Measurements from ENCODE around the gene CMSS1.

Gene CMSS1

GRCh38 chr3:100120693-100121092, 303.0 kb downstream of the CMSS1 start:
- no peak for DNase-seq

GRCh38 chr3:100122321-100122720, 304.7 kb downstream of the CMSS1 start:
- no peak for DNase-seq

GRCh38 chr3:100123112-100123511, 305.4 kb downstream of the CMSS1 start:
- DNase-seq: no peak

GRCh38 chr3:100124201-100124761, 306.6 kb downstream of the CMSS1 start:
- no peak for DNase-seq

GRCh38 chr3:100125161-100125938, 307.7 kb downstream of the CMSS1 start:
- no peak for DNase-seq

GRCh38 chr3:100127792-100128191, 310.1 kb downstream of the CMSS1 start:
- DNase-seq: no peak

GRCh38 chr3:100128565-100128964, 310.9 kb downstream of the CMSS1 start:
- no peak for DNase-seq

- no peak for DNase-seq
Observed at GRCh38 chr3:100129941-100130340, 312.3 kb downstream of the CMSS1 start.

GRCh38 chr3:100131241-100131640, 313.6 kb downstream of the CMSS1 start:
- no peak for DNase-seq

- DNase-seq: no peak
Observed at GRCh38 chr3:100136921-100137320, 319.3 kb downstream of the CMSS1 start.

GRCh38 chr3:100140976-100141375, 323.3 kb downstream of the CMSS1 start:
- DNase-seq: no peak

- DNase-seq: no peak
Observed at GRCh38 chr3:100141586-100141985, 323.9 kb downstream of the CMSS1 start.

GRCh38 chr3:100144255-100144866, 326.7 kb downstream of the CMSS1 start:
- no peak for DNase-seq

- no peak for DNase-seq
Observed at GRCh38 chr3:100149130-100149529, 331.5 kb downstream of the CMSS1 start.

- no peak for DNase-seq
Observed at GRCh38 chr3:100149713-100150415, 332.2 kb downstream of the CMSS1 start.

GRCh38 chr3:100150473-100150872, 332.8 kb downstream of the CMSS1 start:
- DNase-seq: no peak

- no peak for DNase-seq
Observed at GRCh38 chr3:100151024-100151707, 333.5 kb downstream of the CMSS1 start.

GRCh38 chr3:100154171-100154570, 336.5 kb downstream of the CMSS1 start:
- DNase-seq: no peak

- DNase-seq: no peak
Observed at GRCh38 chr3:100155128-100155527, 337.5 kb downstream of the CMSS1 start.

- no peak for DNase-seq
Observed at GRCh38 chr3:100155590-100155989, 337.9 kb downstream of the CMSS1 start.

GRCh38 chr3:100157685-100158084, 340.0 kb downstream of the CMSS1 start:
- DNase-seq: no peak

GRCh38 chr3:100158918-100159330, 341.3 kb downstream of the CMSS1 start:
- DNase-seq: no peak
